ENCODE data around the gene CRTC1.

CRTC1 gene

DNA sequence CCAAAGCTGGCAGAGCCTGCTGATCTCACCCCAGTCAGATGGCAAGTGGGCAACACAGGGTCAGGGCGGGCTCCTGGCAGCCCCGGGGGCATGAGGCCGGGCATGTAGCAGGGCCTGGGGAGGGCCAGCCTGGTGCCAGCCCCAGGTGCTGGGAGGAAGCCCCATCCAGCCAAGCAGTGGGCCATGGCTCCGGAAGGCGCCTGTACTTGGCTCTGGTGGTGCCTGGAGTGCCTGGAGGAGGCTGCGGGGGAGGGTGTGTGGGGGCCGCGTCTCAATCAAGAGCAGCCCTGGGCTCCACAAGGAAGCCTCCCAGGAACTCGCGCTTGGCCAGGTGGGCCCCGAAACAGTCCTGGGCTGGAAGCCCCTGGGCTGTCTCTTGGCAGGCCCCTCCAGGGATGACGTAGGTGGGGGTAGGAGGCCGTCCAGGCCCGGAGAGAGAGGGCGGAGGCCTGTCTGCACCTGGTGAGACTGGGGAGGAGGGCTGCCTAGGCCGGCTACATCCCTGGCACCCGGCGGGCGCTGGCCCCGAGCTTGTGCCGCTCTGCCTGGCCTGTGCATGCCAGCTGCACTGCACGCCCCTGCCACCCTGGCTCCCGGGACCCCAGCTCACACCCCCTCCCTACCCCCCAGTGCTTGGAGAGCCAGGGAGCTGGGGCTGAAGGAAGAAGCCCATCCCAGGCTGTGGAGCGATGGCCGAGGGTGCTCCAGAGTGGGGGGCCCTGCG is 61.7 kb downstream of the CRTC1 start:
- Histone ChIP-seq H3K9me2 (replicated peaks; ENCODE audit: control insufficient read depth, low read length) (no peaks in the 10 kb centered on the region), H3K36me3 (ENCODE audit: control insufficient read depth, low read length) (no peaks in the 10 kb centered on the region), H3K79me2 (ENCODE audit: control insufficient read depth, low read length) (no peaks in the 10 kb centered on the region), H3K9me3 (ENCODE audit: control insufficient read depth, insufficient read depth, low read length) (no peaks in the 10 kb centered on the region), H3K27me3 (ENCODE audit: control insufficient read depth, low read length) (no peaks in the 10 kb centered on the region), H3K4me3 (ENCODE audit: low read length) (no peak overlapping the region), H4K20me1 (ENCODE audit: control insufficient read depth, insufficient read depth, low read depth, low read length) (no peaks in the 10 kb centered on the region), H3K27ac (ENCODE audit: low read depth, low read length) (no peak overlapping the region), H3K4me1 (ENCODE audit: control insufficient read depth, low read length) (no peaks in the 10 kb centered on the region), H3F3A (ENCODE audit: control insufficient read depth, insufficient read depth) (no peaks in the 10 kb centered on the region), H3K4me2 (ENCODE audit: low read length) (no peak overlapping the region)
- TF ChIP-seq EZH2phosphoT487 (IDR thresholded peaks at IDR 0.05; ENCODE audit: borderline replicate concordance, low read length): no peak
- TF ChIP-seq, protein P1, sequence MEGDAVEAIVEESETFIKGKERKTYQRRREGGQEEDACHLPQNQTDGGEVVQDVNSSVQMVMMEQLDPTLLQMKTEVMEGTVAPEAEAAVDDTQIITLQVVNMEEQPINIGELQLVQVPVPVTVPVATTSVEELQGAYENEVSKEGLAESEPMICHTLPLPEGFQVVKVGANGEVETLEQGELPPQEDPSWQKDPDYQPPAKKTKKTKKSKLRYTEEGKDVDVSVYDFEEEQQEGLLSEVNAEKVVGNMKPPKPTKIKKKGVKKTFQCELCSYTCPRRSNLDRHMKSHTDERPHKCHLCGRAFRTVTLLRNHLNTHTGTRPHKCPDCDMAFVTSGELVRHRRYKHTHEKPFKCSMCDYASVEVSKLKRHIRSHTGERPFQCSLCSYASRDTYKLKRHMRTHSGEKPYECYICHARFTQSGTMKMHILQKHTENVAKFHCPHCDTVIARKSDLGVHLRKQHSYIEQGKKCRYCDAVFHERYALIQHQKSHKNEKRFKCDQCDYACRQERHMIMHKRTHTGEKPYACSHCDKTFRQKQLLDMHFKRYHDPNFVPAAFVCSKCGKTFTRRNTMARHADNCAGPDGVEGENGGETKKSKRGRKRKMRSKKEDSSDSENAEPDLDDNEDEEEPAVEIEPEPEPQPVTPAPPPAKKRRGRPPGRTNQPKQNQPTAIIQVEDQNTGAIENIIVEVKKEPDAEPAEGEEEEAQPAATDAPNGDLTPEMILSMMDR (IDR thresholded peaks at IDR 0.05; ENCODE audit: low read depth, low read length, poor library complexity, severe bottlenecking): no peak

GRCh38 chr19:18745931-18746330 is 62.5 kb downstream of the CRTC1 start:
- no peaks in the 10 kb centered on the region for H3K36me3 ChIP-seq (ENCODE audit: control insufficient read depth, low read length)
- no peaks in the 10 kb centered on the region for H3K9me3 ChIP-seq (ENCODE audit: control insufficient read depth, insufficient read depth, low read length)
- no peak overlapping the region for H3K4me2 ChIP-seq (ENCODE audit: low read length)
- H3K4me1 ChIP-seq (ENCODE audit: control insufficient read depth, low read length): no peaks in the 10 kb centered on the region
- no peaks in the 10 kb centered on the region for H3F3A ChIP-seq (ENCODE audit: control insufficient read depth, insufficient read depth)
- TF ChIP-seq EZH2phosphoT487 (IDR thresholded peaks at IDR 0.05; ENCODE audit: borderline replicate concordance, low read length): no peak
- H3K9me2 ChIP-seq (replicated peaks; ENCODE audit: control insufficient read depth, low read length): no peaks in the 10 kb centered on the region
- H3K79me2 ChIP-seq (ENCODE audit: control insufficient read depth, low read length): no peaks in the 10 kb centered on the region
- no peaks in the 10 kb centered on the region for H4K20me1 ChIP-seq (ENCODE audit: control insufficient read depth, insufficient read depth, low read depth, low read length)
- H3K27ac ChIP-seq (ENCODE audit: low read depth, low read length): no peak overlapping the region
- no peaks in the 10 kb centered on the region for H3K27me3 ChIP-seq (ENCODE audit: control insufficient read depth, low read length)
- H3K4me3 ChIP-seq (ENCODE audit: low read length): no peak overlapping the region

DNA sequence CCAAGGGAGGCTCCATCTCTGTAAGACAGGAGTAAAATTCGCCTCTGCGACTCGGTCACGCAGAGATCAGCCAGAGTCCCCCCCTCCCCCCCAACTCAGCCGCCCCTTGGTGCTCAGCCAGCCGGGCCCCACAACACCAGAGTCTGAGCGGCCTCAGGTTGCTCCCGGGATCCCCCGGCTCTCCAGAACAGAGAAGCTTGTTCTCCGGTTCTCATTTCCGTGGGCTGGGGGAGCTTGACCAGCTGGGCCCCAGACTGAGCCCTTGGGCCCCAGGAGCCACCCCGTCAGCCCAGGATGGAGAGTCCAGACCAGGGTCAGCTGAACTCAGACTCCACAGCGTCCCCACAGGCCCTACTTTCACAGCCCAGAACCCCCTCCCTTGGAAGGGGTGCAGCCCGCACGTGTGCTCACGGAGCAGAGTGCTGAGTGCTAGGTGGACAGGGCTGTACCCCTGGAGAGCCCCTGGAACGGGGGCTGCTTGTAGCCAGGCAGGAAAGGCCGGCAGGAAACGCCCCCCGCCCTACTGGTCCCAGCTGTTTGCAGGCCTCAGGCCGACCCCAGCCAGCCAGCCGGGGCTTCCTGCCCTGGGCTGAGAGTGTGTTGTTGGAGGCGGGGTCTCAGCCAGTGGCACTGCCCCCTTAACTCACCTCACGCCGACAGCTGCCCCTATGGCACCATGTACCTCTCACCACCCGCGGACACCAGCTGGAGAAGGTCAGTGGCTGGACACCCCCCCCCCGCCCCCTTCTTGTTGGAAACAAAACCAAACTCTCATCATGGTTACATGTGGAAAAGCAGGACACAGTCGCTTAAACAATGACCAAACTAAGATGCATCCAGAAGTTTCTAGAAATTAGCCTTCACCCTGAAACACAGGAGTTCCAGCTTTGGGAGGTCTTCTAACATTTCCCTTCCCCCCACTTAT is 63.2 kb downstream of the CRTC1 start:
- H3K27me3 ChIP-seq (ENCODE audit: control insufficient read depth, low read length): no peaks in the 10 kb centered on the region
- H3K27ac ChIP-seq (ENCODE audit: low read depth, low read length): no peak overlapping the region

More for the DNA sequence above, 63.2 kb downstream of the CRTC1 start:
- Histone ChIP-seq H3K36me3 (ENCODE audit: control insufficient read depth, low read length) (no peaks in the 10 kb centered on the region), H3K4me1 (ENCODE audit: control insufficient read depth, low read length) (no peaks in the 10 kb centered on the region), H3F3A (ENCODE audit: control insufficient read depth, insufficient read depth) (no peaks in the 10 kb centered on the region), H3K9me3 (ENCODE audit: control insufficient read depth, insufficient read depth, low read length) (no peaks in the 10 kb centered on the region), H3K4me3 (ENCODE audit: low read length) (no peak overlapping the region), H3K79me2 (ENCODE audit: control insufficient read depth, low read length) (no peaks in the 10 kb centered on the region), H3K4me2 (ENCODE audit: low read length) (no peak overlapping the region), H3K9me2 (replicated peaks; ENCODE audit: control insufficient read depth, low read length) (no peaks in the 10 kb centered on the region), H4K20me1 (ENCODE audit: control insufficient read depth, insufficient read depth, low read depth, low read length) (no peaks in the 10 kb centered on the region)
- TF ChIP-seq, protein P1 (IDR thresholded peaks at IDR 0.05; ENCODE audit: low read depth, low read length, poor library complexity, severe bottlenecking): no peak

All from DOHH2 (cell line).